AG04449 (cell line): ENCODE data around the gene SYT17.

Experiments used
- CTCF ChIA-PET: fragments of 350-600 bp; formaldehyde crosslinking; extraction: SDS; loops from one replicate; lab custom pipeline; 2021; ENCODE audit warnings: antibody characterized with exemption; lab: Yijun Ruan, JAX
- POLR2A ChIA-PET: fragments of 400-600, 350-600 bp; formaldehyde crosslinking; extraction: SDS; loops from one replicate; lab custom pipeline; 2020; ENCODE audit warnings: antibody characterized with exemption, inconsistent platforms; lab: Yijun Ruan, JAX
- DNase-seq: peaks from one replicate; pipeline ENCODE4 v3.0.0-alpha.2; 2010; ENCODE audit warnings: low read depth, low spot score
- H3K4me3 ChIP-seq: 2 replicates; pipeline ENCODE4 v1.5.1; 2011; ENCODE audit warnings: low read depth, mild to moderate bottlenecking, control low read depth, low read length
- CTCF ChIP-seq: IDR thresholded peaks from one replicate; pipeline ENCODE4 v1.5.1; 2011; ENCODE audit warnings: mild to moderate bottlenecking, moderate library complexity, low read length, control low read depth, inconsistent platforms; ENCODE audit not compliant: insufficient read depth; ENCODE audit errors: missing control alignments

Gene SYT17

GRCh38 chr16:19283637-19284036, 115.6 kb downstream of the SYT17 start:
- ChIA-PET CTCF (no interaction called here), POLR2A (no interaction called here)
- no peak overlapping the region for H3K4me3 ChIP-seq
- TF ChIP-seq CTCF: no peak
- DNase-seq: no peak

- H3K4me3 ChIP-seq: no peak overlapping the region
- POLR2A ChIA-PET: no interaction called here
- CTCF ChIA-PET: no interaction called here
- DNase-seq: no peak
- TF ChIP-seq CTCF: no peak
Measured at GRCh38 chr16:19284207-19284606, 116.2 kb downstream of the SYT17 start.

- CTCF ChIA-PET: no interaction called here
- POLR2A ChIA-PET: no interaction called here
- TF ChIP-seq CTCF: no peak
- DNase-seq: no peak
- H3K4me3 ChIP-seq: no peak within 1 kb of the TSS
Measured at GRCh38 chr16:19285431-19285830, 117.4 kb downstream of the SYT17 start, which contains the start of gene CLEC19A. CLEC19A (plus strand) TSS chr16:19285731; CDS start chr16:19285852, 121 bp downstream.

GRCh38 chr16:19286827-19287226, 118.8 kb downstream of the SYT17 start:
- no peak for TF ChIP-seq CTCF
- ChIA-PET POLR2A (no interaction called here), CTCF (no interaction called here)
- no peak overlapping the region for H3K4me3 ChIP-seq
- no peak for DNase-seq

GRCh38 chr16:19287241-19287640, 119.2 kb downstream of the SYT17 start:
- POLR2A ChIA-PET: no interaction called here
- no peak overlapping the region for H3K4me3 ChIP-seq
- no peak for TF ChIP-seq CTCF
- DNase-seq: no peak
- CTCF ChIA-PET: no interaction called here

GRCh38 chr16:19288872-19289799, 121.1 kb downstream of the SYT17 start:
- TF ChIP-seq CTCF: no peak
- ChIA-PET POLR2A (no interaction called here), CTCF (no interaction called here)
- no peak for DNase-seq
- H3K4me3 ChIP-seq: no peak overlapping the region
